AG09319 (cell line): Measurements from ENCODE around the gene AGPAT3.

Experiments used
- DNase-seq: peaks from one replicate; pipeline ENCODE4 v3.0.0-alpha.2; 2010; ENCODE audit warnings: low read depth; ENCODE audit errors: extremely low read depth
- CTCF ChIP-seq: IDR thresholded peaks from 2 replicates; pipeline ENCODE4 v1.5.1; 2011; ENCODE audit warnings: low read depth, mild to moderate bottlenecking, inconsistent platforms, low read length, moderate library complexity

AGPAT3 gene

GRCh38 chr21:43849532-43850299 lies 15.3 kb upstream of the AGPAT3 start:
- no peak for TF ChIP-seq CTCF

GRCh38 chr21:43850728-43851295 lies 14.2 kb upstream of the AGPAT3 start:
- no peak for TF ChIP-seq CTCF
- no peak for DNase-seq

More at GRCh38 chr21:43849532-43850299, 15.3 kb upstream of the AGPAT3 start:
- DNase-seq: no peak

- DNase-seq: no peak
- TF ChIP-seq CTCF: no peak
Observed at GRCh38 chr21:43851593-43851992, 13.4 kb upstream of the AGPAT3 start.

- no peak for TF ChIP-seq CTCF
- no peak for DNase-seq
Observed at GRCh38 chr21:43853851-43854772, 10.9 kb upstream of the AGPAT3 start.

GRCh38 chr21:43854773-43855633 lies 10.0 kb upstream of the AGPAT3 start:
- no peak for DNase-seq
- TF ChIP-seq CTCF: no peak

GRCh38 chr21:43855955-43856354 lies 9.1 kb upstream of the AGPAT3 start:
- TF ChIP-seq CTCF: no peak
- DNase-seq: no peak
